Thyroid gland (tissue), 4 donors: ENCODE results near the gene ANAPC13.

Experiments used
- CTCF ChIP-seq, 6 experiments: fragments of 200-600 bp in 3 of 6; fragments of 450-650 bp in 3 of 6; sonication (generic) in 3 of 6; IDR thresholded peaks; one replicate each; pipeline ENCODE4 v1.5.1; 2016 to 2019; ENCODE audit warnings: antibody characterized with exemption in 6 of 6, mild to moderate bottlenecking in 2 of 6, inconsistent platforms in 1 of 6, moderate library complexity in 1 of 6
- POLR2A ChIP-seq, 2 donors: fragments of 450-650 bp; IDR thresholded peaks; one replicate each; pipeline ENCODE4 v1.6.1; 2017; ENCODE audit warnings: antibody characterized with exemption in 2 of 2, mild to moderate bottlenecking in 2 of 2, moderate library complexity in 1 of 2

DNA sequence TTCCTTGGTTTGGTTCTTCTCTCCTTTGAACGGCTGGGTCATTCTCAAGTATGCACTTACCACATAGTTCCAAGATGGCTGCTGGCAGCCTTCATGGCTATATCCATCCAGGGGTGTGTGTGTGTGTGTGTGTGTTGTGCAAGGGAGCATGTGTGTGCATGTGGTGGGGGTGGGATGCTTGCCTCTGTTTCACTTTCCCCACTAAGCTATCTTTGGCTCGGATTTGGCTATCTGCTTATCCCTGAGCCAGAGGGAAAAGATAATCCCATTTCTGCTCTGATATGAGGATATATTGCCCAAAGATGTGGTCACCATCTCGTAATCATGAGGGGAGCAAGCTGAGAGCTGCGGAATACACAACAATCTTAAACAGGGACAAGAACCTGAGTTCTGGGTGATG lies 26.2 kb downstream of the ANAPC13 start:
- no peak for TF ChIP-seq CTCF (IDR thresholded peaks at IDR 0.05)
- TF ChIP-seq POLR2A (IDR thresholded peaks at IDR 0.05) = no peak
